ENCODE data around the gene MMEL1.

Gene MMEL1

DNA sequence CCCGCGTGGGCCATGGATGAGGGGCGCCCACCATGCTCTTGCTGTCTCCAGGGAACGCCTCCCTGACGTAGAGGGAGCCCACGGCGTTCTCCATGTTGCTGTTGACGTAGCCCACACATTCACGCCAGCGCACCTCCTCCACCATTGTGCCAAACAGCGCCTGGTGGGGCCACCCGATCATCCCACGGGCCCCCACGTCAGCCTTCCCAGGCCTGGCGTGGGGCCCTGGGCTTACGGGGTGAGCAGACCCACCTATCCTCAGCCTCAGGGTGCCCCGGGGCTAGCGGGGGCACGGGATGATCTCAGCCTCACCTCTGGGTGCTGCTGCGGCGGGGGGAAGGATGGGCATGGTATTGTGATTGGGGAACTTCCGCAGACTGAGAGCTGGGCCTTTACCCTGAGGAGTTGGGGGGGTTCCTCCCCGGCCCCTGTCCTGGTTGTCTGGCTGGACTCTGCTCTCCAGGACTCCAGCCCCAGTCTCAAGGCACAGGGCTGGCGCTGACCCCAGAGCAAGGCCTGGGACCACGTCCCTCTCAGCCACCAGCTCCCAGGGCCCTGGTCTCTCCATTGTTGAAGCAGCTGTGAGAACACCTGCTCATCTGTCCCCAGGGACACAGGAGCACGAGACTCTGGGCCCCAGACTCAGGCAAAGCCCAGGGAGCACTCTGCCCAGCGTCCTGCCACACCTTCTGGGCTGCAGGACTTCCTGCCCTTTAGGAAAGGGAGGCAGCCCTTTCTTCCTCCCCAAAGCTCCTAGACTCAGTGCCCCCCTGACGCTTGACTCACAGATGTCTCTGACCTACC is 36.1 kb downstream of the MMEL1 start:
- DNase-seq: no peak
- no peak for ATAC-seq
- no peaks in the 10 kb centered on the region for H3K36me3 Mint-ChIP-seq (ENCODE audit: low read depth)
- H3K27me3 Mint-ChIP-seq: no peaks in the 10 kb centered on the region
- peaks cover 4% of the 10 kb centered on the region for H3K9me3 Mint-ChIP-seq
- H3K27ac Mint-ChIP-seq: no peak overlapping the region
- H3K4me1 Mint-ChIP-seq: peaks cover 2% of the 10 kb centered on the region
- H3K4me3 Mint-ChIP-seq: no peak overlapping the region

DNA sequence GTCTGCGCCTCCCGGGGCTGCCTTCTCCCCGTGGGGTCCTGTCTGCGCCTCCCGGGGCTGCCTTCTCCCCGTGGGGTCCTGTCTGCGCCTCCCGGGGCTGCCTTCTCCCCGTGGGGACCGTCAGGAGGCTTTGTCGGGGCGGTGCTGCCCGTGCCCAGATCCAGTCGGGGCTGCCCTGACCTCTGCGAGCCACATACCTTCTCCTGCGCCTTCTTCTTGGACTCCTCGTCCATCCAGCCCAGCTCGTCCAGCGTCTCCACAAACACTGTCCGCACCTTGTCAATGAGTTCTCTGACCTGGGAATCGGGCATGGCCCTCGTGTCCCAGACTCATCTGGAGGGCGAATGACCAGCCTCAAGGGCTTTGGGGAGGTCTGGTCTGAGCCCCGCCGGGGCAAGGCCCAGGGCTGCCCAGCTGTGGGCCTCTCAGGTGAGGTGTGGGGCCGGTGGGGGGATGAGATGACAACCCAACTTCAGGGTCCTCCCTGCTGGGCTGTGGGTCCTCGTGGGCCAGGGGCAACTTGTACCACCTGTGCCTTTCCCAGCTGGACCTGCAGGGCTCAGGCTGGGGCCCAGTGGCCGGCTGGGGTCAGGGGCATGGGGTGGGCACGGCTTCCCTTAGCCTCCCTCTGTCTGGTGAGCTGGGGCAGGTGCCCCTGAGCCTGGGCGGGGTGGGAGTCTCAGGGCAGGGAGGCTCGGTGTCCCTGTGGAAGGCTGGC is 36.8 kb downstream of the MMEL1 start:
- no peak overlapping the region for H3K27ac Mint-ChIP-seq

DNA sequence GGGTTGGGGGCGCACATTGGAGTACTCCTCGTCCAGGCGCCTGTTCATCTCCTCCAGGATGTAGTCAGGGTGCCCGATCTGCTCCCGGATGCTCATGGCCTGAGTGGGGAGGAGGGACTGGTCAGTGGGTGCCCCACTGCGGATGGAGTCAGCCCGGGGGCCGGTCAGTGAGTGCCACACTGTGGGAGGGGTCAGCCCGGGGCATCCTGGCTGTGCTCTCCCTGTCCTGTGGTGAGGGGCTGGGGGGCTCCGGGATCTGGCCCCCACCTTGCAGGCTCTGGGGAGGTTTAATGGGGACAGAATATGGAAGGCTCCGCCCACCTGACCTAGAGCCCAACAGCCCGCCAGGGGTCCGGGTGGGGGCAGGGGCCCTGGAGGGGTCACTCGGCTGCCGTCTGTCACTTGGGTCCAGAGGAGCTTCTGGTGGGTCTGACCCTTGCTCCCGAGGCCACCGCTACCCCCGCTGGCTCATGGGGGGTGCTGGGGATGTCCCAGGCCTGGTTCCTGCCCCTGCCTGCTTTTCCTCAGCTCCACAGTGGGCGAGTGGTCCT is 37.5 kb downstream of the MMEL1 start:
- no peak for ATAC-seq
- no peak overlapping the region for H3K27ac Mint-ChIP-seq
- no peak for DNase-seq
- no peaks in the 10 kb centered on the region for H3K36me3 Mint-ChIP-seq (ENCODE audit: low read depth)
- H3K27me3 Mint-ChIP-seq: no peaks in the 10 kb centered on the region
- peaks cover 2% of the 10 kb centered on the region for H3K4me1 Mint-ChIP-seq
- H3K4me3 Mint-ChIP-seq: no peak overlapping the region
- peaks cover 4% of the 10 kb centered on the region for H3K9me3 Mint-ChIP-seq

More for the DNA sequence above, 36.8 kb downstream of the MMEL1 start:
- Mint-ChIP-seq H3K27me3 (no peaks in the 10 kb centered on the region), H3K4me3 (no peak overlapping the region), H3K4me1 (peaks cover 2% of the 10 kb centered on the region), H3K9me3 (peaks cover 4% of the 10 kb centered on the region), H3K36me3 (ENCODE audit: low read depth) (no peaks in the 10 kb centered on the region)
- no peak for ATAC-seq
- no peak for DNase-seq

DNA sequence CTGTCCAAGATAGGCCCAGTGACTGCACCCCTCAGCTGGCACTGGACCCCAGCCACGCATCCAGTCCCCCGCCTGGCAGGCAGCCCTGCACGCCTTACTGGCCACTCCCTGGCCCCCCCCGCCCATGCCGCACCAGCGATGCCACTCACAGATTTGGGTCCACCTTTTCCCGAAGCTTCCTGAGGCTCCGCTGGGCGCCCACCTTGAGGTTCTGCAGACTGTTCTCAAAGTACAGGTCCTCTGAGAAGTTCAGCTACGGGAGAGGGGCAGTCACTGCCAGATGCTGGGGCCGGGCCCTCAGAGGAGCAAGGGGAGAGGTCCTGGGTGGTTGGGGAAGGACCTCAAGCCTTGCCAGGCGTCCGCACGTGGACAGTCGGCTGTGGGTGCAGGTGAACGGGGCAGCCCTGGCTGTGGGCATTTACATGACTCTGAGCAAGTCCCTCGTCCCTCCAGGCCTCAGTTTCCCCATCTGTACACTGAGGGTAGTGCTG is 38.1 kb downstream of the MMEL1 start:
- ATAC-seq: no peak
- Mint-ChIP-seq H3K4me3 (no peak overlapping the region), H3K27me3 (no peaks in the 10 kb centered on the region), H3K27ac (no peak overlapping the region), H3K4me1 (peaks cover 2% of the 10 kb centered on the region), H3K36me3 (ENCODE audit: low read depth) (no peaks in the 10 kb centered on the region), H3K9me3 (peaks cover 4% of the 10 kb centered on the region)
- no peak for DNase-seq

DNA sequence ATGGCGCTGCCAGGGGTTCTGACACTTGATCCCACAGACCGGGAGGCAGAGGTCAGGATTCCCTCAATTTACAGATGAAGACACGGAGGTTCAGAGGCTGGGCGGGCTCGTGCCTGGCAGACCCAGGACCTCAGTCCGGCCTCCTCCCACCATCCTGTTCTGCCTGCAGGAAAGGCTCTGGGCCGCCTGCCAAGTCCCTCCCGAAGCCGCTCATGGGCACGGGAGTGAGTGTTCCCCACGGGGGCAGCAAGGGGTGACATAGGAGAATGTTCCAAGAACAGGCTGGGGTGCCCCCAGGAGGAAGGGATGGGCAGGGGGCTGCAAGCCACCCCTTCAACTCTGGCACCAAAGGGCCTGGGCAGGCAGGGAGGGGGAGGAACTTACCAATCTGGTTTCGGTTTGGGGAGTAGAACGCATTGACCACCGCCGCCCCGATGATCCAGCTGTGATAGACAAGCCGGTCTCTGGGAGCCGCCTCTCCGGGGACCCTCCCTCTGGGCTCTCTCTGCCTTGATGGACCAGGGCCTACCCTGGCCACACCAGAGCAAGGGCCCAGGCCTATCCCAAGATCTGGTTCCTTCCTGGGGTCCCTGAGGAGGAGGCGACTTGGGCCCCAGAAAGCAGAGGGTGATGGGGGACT is 38.7 kb downstream of the MMEL1 start:
- no peaks in the 10 kb centered on the region for H3K36me3 Mint-ChIP-seq (ENCODE audit: low read depth)
- peaks cover 2% of the 10 kb centered on the region for H3K4me1 Mint-ChIP-seq
- H3K27me3 Mint-ChIP-seq: no peaks in the 10 kb centered on the region
- peaks cover 4% of the 10 kb centered on the region for H3K9me3 Mint-ChIP-seq
- H3K27ac Mint-ChIP-seq: no peak overlapping the region
- DNase-seq (no peak), ATAC-seq (no peak)
- no peak overlapping the region for H3K4me3 Mint-ChIP-seq

DNA sequence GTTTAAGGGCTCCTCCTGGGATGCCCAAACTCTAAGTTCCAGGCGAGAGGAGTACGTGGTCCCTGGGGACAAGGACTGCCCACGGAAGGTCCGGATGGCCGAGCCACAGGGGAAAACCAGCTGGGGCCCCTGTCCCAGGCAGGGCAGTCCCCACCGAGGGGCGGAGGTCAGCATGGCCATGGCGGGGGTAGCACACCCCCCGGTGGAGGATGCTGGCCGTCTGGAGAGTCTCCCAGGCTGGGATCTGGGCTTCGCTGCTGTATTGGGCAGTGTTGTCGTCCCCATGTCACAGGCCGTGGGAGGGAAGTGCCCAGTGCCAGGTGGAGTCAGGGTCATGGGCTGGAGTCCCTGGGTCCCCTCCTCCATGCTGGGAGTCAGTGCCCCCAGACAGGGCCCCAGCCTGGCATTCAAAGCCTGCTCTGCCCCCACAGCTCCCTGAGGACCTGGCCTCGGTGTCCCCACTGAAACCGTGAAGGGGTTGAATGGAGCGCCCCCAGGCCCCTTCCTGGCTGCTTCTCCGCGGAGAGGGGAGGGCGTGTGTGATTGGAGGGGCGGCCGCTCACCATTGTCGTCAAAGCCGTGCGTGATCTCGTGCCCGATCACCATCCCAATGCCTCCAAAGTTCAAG is 39.5 kb downstream of the MMEL1 start:
- H3K4me3 Mint-ChIP-seq: no peak overlapping the region
- H3K4me1 Mint-ChIP-seq: peaks cover 2% of the 10 kb centered on the region
- H3K9me3 Mint-ChIP-seq: no peaks in the 10 kb centered on the region
- H3K27ac Mint-ChIP-seq: no peak overlapping the region
- H3K36me3 Mint-ChIP-seq (ENCODE audit: low read depth): no peaks in the 10 kb centered on the region
- DNase-seq (no peak), ATAC-seq (no peak)
- no peaks in the 10 kb centered on the region for H3K27me3 Mint-ChIP-seq

DNA sequence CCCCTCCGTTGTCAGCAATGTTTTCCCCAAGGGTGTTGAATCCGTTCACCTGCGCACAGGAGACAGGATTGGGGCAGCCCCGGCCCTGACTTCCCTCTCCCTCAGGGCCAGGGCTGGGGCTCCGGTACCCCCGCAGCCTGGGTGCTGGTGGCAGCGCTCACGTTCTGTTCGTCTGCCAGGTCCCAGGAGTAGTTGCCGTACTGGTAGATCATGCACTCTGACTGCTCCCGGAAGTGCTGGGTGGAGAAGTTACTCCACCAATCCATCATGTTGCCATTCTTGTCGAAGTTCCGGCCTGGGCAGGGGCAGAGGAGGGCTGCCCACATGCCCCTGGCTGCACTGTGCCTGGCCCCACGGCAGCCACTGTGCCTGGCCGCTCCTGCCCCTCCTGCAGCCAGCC is 40.1 kb downstream of the MMEL1 start:
- no peaks in the 10 kb centered on the region for H3K27me3 Mint-ChIP-seq
- H3K4me1 Mint-ChIP-seq: peaks cover 2% of the 10 kb centered on the region
- DNase-seq (no peak), ATAC-seq (no peak)
- no peaks in the 10 kb centered on the region for H3K9me3 Mint-ChIP-seq
- H3K36me3 Mint-ChIP-seq (ENCODE audit: low read depth): no peaks in the 10 kb centered on the region
- H3K27ac Mint-ChIP-seq: no peak overlapping the region
- no peak overlapping the region for H3K4me3 Mint-ChIP-seq

DNA sequence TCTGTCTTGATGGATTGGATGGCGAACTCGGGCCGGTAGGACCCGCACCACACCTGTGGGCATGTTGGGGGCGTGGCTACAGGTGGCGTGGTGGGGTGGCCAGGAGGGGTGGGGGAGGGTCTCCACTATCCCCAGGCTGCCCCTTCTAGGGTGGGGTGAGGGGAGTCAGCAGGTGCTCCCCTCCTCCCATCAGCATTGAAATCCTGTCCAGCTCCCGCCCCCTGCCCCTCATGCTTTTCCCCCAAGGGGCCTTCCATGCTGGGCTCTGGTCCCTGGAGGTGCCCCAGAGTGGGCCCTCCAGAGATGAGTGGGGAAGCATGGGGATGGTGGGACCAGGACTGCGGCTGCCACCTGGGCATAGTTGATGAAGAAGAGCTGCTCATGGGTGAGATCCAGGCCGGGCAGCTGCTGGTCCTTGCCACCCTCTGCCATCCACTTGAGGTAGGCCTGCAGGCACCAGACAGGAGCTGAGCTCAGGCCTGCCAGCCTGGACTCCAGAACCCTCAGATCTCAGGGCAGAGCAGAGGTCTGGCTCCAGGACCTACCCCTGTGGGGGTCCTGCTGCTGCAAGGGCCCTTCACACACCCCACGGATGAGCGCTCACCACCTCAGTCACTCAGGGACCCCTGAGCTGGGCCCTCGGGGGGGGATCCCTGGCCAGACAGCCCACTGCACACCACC is 41.1 kb downstream of the MMEL1 start:
- Mint-ChIP-seq H3K27ac (no peak overlapping the region), H3K27me3 (no peaks in the 10 kb centered on the region), H3K9me3 (no peaks in the 10 kb centered on the region), H3K4me3 (no peak overlapping the region), H3K36me3 (ENCODE audit: low read depth) (no peaks in the 10 kb centered on the region), H3K4me1 (peaks cover 2% of the 10 kb centered on the region)
- no peak for ATAC-seq
- no peak for DNase-seq

DNA sequence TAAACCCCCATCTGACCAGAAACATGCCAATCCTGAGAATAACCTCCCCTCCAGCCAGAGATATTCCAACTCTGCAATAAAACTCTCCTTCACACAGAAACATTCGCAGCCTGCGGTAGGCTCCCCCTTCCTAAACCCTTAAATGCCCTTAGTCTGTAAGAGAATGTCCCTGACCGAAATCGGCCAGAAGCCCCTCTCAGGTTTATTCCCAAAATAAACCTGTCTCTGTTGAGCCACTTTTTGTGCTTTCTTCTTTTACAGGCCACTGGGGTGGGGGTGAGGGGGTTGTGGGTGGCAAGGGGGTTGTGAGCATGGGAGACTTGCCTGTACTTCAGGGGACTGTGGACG is 41.6 kb downstream of the MMEL1 start:
- H3K4me3 Mint-ChIP-seq: no peak overlapping the region
- DNase-seq (no peak), ATAC-seq (no peak)
- no peak overlapping the region for H3K27ac Mint-ChIP-seq
- peaks cover 2% of the 10 kb centered on the region for H3K4me1 Mint-ChIP-seq
- H3K36me3 Mint-ChIP-seq (ENCODE audit: low read depth): no peaks in the 10 kb centered on the region
- H3K27me3 Mint-ChIP-seq: no peaks in the 10 kb centered on the region
- H3K9me3 Mint-ChIP-seq: no peaks in the 10 kb centered on the region

DNA sequence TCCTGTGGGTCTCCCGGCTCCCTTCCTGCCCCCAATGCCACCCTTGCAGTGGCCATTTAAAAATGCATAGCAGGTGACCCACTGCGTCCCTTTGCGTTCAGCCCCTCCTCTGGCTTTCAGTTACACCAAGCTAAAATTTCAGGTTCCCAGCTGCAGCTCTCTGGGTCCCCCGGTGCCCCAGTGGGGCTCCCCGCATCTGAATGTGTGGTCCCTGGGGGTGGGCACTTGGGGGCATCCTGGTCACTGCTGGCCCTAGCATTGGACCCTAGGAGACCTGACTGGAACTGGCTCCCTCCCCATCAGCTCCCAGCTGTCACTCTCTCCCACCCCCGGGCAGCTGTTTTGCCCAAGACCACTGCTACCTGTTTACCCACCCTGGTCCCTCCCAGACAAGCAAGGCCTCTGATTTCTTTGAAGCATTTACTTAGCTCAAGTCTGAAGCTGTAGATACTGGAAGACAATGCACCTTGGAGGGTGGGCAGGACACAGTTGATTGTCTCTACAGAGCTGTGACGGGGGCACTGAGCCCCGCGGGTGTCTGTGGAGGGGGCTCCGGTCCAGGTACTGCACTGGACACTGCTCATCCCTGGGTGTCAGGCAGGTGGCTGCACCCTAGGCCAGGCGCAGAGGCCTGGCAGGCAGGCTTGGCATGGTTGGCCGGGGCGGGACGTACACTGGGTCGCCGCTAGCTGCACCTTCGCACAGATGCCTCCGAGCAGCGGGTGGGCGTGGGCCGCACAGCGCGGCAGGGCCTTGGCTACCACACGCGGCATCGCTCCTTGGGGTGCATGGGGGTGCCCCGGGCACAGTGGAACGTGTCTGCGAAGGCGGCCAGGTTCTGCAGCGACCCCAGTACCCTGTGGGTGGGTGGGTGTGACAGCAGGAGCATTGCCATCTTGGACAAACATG is 42.3 kb downstream of the MMEL1 start:
- H3K27ac Mint-ChIP-seq: no peak overlapping the region
- no peaks in the 10 kb centered on the region for H3K36me3 Mint-ChIP-seq (ENCODE audit: low read depth)
- ATAC-seq (no peak), DNase-seq (no peak)
- H3K4me3 Mint-ChIP-seq: no peak overlapping the region
- H3K4me1 Mint-ChIP-seq: peaks cover 3% of the 10 kb centered on the region
- no peaks in the 10 kb centered on the region for H3K27me3 Mint-ChIP-seq
- no peaks in the 10 kb centered on the region for H3K9me3 Mint-ChIP-seq

DNA sequence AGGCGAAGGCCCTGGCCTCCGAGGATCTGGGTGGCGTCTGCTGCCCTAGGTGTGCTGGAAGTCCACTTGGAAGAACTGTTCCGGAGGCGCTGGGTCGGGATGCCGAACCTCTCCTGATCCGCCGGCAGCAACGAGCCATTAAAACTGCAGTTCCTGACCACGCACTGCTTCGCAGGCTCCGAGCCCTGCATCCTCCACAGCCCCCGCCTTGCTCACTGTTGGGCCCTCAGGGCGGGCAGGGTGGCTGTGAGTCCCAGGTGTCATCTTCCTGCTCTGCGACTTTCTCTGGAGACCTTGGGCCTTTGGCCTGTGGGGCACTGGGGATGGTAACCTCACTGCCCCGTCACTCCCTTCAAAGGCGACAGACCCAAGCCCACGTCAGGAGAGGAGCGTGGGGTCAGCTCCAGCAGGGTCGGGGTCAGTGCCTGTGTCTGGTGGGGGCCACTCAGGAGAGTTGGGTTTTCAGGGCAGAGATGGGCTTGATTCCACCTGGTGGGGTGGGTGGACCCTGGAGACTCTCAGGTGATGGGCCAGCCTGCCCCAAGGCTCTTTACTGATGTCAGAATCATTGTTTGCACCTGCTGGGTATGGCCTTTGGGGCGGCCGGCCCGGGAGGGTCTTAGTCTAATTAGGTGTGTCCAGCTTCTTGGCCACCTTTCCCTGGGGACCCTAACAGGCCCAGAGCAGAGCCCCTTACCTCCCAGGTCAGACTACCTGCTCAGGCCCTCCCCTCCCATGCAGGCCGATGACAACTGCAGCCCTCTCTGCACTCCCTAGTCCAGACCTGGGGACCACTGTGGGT is 43.2 kb downstream of the MMEL1 start:
- H3K9me3 Mint-ChIP-seq: no peaks in the 10 kb centered on the region
- H3K36me3 Mint-ChIP-seq (ENCODE audit: low read depth): no peaks in the 10 kb centered on the region
- no peaks in the 10 kb centered on the region for H3K27me3 Mint-ChIP-seq
- peaks cover 10% of the 10 kb centered on the region for H3K4me1 Mint-ChIP-seq
- H3K4me3 Mint-ChIP-seq: no peak overlapping the region
- ATAC-seq: no peak
- no peak for DNase-seq
- H3K27ac Mint-ChIP-seq: no peak overlapping the region

DNA sequence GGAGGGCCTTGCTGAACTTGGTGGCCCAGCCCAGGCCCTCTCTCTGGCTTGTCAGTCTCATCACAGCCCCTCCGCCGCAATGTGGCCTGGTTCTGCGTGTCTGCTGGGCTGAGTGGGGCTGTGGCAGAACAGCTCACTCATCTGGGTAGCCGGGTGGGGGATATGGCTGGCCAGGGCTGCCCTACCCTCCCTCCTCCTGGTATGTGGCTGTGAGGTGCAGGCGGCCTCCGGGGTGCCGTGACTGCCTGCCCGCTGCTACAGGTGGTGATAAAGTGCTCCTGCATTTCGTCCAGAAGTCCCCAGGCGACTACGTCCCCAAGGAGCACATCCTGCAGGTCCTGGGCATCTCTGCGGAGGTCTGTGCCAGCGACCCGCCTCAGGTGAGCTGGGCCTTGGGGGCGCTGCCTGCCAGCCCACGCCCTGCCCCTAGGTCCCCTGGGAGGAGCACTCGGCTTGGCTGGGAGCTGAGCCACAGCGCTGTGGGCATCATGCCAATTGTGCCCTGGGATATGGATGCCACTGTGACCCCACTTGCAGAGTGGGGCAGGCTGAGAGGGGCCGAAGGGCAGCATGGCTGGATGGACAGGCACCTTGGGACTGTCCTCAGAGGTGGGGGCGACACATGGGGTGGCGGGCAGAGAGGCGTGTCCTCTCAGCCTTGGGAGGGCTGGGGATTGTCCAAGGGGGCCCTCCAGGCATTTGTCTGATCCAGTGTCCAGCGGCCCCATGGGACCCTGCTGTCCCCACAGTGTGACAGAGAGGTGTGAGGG is 44.0 kb downstream of the MMEL1 start:
- H3K4me1 Mint-ChIP-seq: peaks cover 18% of the 10 kb centered on the region
- no peak overlapping the region for H3K4me3 Mint-ChIP-seq
- no peaks in the 10 kb centered on the region for H3K36me3 Mint-ChIP-seq (ENCODE audit: low read depth)
- no peaks in the 10 kb centered on the region for H3K27me3 Mint-ChIP-seq
- DNase-seq: no peak
- no peaks in the 10 kb centered on the region for H3K9me3 Mint-ChIP-seq
- H3K27ac Mint-ChIP-seq: no peak overlapping the region
- ATAC-seq: no peak

Data from activated naive CD8-positive, alpha-beta T cell treated with anti-CD3 and anti-CD28 coated beads, Interleukin-2, amount 50 U/mL, for 24 hours (primary cell).